ENCODE measurements around the gene DRC1.
A peak's percentile ranks its signal among the peaks of the same experiment; 100 is the strongest.

The DRC1 gene

DNA sequence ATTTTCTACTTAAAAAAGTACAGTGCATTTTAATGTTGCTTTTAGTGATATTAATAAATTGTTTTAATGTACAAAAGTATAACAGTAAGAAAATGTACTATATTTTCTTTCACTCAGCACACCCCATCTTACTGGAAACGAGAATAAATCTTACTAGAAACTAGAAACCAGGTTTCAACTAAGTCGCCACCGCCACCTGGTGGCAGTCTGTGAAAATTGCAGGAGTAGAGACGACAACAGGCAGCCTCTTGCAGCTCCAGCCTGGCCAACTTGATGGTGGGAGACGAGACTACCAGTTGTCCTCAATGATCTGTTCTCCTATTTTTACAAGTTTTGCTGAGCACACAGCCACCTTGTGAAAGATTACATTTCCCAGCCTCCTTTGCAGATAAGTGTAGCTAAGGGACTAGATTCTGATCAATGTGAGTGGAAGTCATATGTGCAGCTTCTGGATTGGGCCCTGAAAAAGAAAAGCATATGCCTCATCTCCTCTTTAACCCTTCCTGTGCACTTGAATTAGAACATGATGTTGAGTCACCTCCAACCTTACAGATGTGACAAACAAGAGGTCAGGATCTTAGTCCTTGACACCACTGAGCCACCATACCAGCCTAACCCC lies 67.5 kb downstream of the DRC1 start:
- H3K4me3 ChIP-seq (ENCODE audit: low read length) = no peak overlapping the region
- DNase-seq (ENCODE audit: low read depth) = no peak
- TF ChIP-seq, protein P1, sequence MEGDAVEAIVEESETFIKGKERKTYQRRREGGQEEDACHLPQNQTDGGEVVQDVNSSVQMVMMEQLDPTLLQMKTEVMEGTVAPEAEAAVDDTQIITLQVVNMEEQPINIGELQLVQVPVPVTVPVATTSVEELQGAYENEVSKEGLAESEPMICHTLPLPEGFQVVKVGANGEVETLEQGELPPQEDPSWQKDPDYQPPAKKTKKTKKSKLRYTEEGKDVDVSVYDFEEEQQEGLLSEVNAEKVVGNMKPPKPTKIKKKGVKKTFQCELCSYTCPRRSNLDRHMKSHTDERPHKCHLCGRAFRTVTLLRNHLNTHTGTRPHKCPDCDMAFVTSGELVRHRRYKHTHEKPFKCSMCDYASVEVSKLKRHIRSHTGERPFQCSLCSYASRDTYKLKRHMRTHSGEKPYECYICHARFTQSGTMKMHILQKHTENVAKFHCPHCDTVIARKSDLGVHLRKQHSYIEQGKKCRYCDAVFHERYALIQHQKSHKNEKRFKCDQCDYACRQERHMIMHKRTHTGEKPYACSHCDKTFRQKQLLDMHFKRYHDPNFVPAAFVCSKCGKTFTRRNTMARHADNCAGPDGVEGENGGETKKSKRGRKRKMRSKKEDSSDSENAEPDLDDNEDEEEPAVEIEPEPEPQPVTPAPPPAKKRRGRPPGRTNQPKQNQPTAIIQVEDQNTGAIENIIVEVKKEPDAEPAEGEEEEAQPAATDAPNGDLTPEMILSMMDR (conservative IDR thresholded peaks at IDR 0.05; ENCODE audit: low read depth, low read length) = peak; percentile 79

GRCh38 chr2:26469955-26470354 lies 68.2 kb downstream of the DRC1 start:
- DNase-seq (ENCODE audit: low read depth) = no peak
- H3K4me3 ChIP-seq (ENCODE audit: low read length) = no peak overlapping the region
- TF ChIP-seq, protein P1 (conservative IDR thresholded peaks at IDR 0.05; ENCODE audit: low read depth, low read length) = no peak

GRCh38 chr2:26470601-26471260 lies 69.0 kb downstream of the DRC1 start:
- H3K4me3 ChIP-seq (ENCODE audit: low read length) = no peak overlapping the region
- TF ChIP-seq, protein P1 (conservative IDR thresholded peaks at IDR 0.05; ENCODE audit: low read depth, low read length) = no peak
- no peak for DNase-seq (ENCODE audit: low read depth)

DNA sequence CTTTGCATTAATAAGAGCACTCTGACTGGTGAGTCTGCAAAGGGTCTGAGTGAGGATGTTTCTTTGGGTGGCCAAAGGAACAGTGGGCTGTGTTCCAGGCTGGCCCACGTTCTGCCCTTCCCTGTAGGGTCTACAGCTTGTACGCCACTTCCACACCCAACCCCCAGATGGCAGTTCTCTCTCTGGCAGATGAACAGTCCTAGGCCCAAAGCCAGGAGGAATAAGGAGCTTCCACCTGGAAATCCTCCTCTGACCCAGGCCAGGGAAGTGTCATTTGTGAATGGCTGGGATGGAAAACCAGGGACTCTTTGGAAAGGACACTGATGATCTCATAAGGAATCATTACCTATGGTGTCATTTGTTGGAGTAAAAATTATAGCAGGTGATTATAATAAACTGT lies 69.6 kb downstream of the DRC1 start:
- no peak for DNase-seq (ENCODE audit: low read depth)
- no peak overlapping the region for H3K4me3 ChIP-seq (ENCODE audit: low read length)
- TF ChIP-seq, protein P1 (conservative IDR thresholded peaks at IDR 0.05; ENCODE audit: low read depth, low read length) = peak; percentile 23

DNA sequence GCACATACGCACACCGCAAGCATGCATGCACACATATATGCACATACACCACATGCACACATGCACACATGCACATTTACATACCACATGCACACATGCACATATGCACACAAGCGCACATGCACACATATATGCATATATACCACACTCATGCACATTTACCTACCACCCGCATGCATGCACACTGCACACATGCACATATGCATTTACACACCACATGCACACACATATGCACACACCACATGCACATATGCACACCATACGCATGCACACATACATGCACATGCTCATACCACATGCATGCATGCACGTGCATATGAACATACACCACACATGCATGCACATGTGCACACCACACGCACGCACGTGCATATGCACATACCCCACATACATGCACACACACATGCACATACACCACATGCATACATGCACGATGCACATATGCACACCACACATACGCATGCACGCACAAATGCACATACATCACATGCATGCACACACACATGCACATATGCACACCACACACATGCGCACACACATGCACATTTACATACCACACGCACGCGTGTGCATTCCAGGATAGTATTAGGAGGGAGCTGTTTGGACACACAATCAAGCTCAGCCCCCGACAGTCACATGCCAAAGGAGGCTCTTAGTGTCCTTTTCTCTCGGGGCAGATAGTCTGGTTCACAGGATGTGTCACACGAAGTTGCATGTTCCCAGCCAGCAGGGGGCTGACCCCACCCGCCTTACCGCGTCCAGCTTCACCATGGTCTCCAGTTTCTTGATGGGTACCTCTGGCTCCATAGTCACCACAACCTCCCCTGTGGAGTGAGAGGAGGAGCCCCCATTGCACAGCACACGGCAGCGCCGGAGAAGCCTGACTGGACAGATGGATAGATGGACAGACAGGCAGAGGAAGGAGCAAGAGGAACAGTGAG lies 70.3 kb downstream of the DRC1 start:
- DNase-seq (ENCODE audit: low read depth) = no peak
- no peak overlapping the region for H3K4me3 ChIP-seq (ENCODE audit: low read length)
- TF ChIP-seq, protein P1 (conservative IDR thresholded peaks at IDR 0.05; ENCODE audit: low read depth, low read length) = no peak

- TF ChIP-seq, protein P1 (conservative IDR thresholded peaks at IDR 0.05; ENCODE audit: low read depth, low read length) = no peak
- no peak for DNase-seq (ENCODE audit: low read depth)
- no peak overlapping the region for H3K4me3 ChIP-seq (ENCODE audit: low read length)
Observed at GRCh38 chr2:26472821-26473655, 71.3 kb downstream of the DRC1 start.

Measured in retinal pigment epithelial cell (primary cell).